ENCODE data around the gene ZSCAN4.

DNA sequence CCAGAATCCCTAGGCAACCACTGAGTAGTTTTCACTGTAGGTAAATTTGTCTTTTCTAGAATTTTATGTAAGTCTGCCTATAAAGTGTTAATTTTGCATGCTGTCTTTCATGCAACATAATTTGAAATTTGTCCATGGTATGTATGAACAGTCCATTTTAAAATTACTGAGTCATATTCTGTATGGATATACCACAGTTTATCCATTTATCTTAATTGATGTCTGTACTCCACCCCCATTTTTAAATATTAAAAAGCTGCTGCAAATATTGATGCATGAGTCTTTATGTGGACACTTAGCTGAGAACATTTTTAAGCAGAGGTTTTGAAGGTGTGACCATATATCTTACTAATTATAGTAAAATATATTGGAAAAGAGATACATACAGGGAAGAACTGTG lies 45.6 kb upstream of the ZSCAN4 start:
- TF ChIP-seq, protein P1, sequence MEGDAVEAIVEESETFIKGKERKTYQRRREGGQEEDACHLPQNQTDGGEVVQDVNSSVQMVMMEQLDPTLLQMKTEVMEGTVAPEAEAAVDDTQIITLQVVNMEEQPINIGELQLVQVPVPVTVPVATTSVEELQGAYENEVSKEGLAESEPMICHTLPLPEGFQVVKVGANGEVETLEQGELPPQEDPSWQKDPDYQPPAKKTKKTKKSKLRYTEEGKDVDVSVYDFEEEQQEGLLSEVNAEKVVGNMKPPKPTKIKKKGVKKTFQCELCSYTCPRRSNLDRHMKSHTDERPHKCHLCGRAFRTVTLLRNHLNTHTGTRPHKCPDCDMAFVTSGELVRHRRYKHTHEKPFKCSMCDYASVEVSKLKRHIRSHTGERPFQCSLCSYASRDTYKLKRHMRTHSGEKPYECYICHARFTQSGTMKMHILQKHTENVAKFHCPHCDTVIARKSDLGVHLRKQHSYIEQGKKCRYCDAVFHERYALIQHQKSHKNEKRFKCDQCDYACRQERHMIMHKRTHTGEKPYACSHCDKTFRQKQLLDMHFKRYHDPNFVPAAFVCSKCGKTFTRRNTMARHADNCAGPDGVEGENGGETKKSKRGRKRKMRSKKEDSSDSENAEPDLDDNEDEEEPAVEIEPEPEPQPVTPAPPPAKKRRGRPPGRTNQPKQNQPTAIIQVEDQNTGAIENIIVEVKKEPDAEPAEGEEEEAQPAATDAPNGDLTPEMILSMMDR (IDR thresholded peaks at IDR 0.05; ENCODE audit: low read length): no peak
- no peak for TF ChIP-seq EZH2 (optimal IDR thresholded peaks at IDR 0.05; ENCODE audit: low read depth, low read length)

Measured in MM.1S (cell line).